Type B pancreatic cell (in vitro differentiated cells): ENCODE measurements around the gene STXBP4. TPM values are rescaled to one million over a fixed set of nuclear protein-coding genes. Genes with fewer than 3 reads are reported as not detected.

Experiments
- DNase-seq: peaks from one replicate; pipeline ENCODE4 v3.0.0; 2021; ENCODE audit warnings: mixed read lengths; ENCODE audit not compliant: unreplicated experiment; ENCODE audit errors: extremely low spot score
- H3K27ac Mint-ChIP-seq: 2 replicates; pipeline ENCODE4 v1.8.0; 2021; ENCODE audit warnings: mild to moderate bottlenecking, mixed read lengths
- H3K27me3 Mint-ChIP-seq: 2 replicates; pipeline ENCODE4 v1.8.0; 2021; ENCODE audit warnings: mixed read lengths
- H3K36me3 Mint-ChIP-seq: 2 replicates; pipeline ENCODE4 v1.8.0; 2021; ENCODE audit warnings: mixed read lengths
- H3K4me1 Mint-ChIP-seq: one replicate; pipeline ENCODE4 v1.8.0; 2021; ENCODE audit warnings: mixed read lengths; ENCODE audit not compliant: unreplicated experiment
- H3K4me3 Mint-ChIP-seq: 2 replicates; pipeline ENCODE4 v1.8.0; 2021; ENCODE audit warnings: mild to moderate bottlenecking, mixed read lengths
- H3K9me3 Mint-ChIP-seq: 2 replicates; pipeline ENCODE4 v1.8.0; 2021; ENCODE audit warnings: mixed read lengths
- total RNA-seq: library from RNA; stranded (reverse); gene quantifications from 2 replicates; pipeline ENCODE4 v1.2.1, GENCODE V29; 2021; ENCODE audit warnings: low replicate concordance
- TF ChIP-seq, protein P1 (sequence below): fragments of 200-600 bp; sonication (generic); conservative IDR thresholded peaks from 2 replicates; pipeline ENCODE4 v1.5.0; 2021; ENCODE audit warnings: antibody characterized with exemption, mild to moderate bottlenecking

STXBP4 gene
- total RNA-seq, 1 donor from 2014 or later: 23.7 TPM

GRCh38 chr17:54944796-54945195 is 23.8 kb upstream of the STXBP4 start:
- Mint-ChIP-seq H3K36me3 (peaks cover 18% of the 10 kb centered on the region), H3K4me1 (no peaks in the 10 kb centered on the region), H3K27me3 (no peaks in the 10 kb centered on the region), H3K4me3 (no peak overlapping the region), H3K27ac (no peak overlapping the region), H3K9me3 (no peaks in the 10 kb centered on the region)
- TF ChIP-seq, protein P1, sequence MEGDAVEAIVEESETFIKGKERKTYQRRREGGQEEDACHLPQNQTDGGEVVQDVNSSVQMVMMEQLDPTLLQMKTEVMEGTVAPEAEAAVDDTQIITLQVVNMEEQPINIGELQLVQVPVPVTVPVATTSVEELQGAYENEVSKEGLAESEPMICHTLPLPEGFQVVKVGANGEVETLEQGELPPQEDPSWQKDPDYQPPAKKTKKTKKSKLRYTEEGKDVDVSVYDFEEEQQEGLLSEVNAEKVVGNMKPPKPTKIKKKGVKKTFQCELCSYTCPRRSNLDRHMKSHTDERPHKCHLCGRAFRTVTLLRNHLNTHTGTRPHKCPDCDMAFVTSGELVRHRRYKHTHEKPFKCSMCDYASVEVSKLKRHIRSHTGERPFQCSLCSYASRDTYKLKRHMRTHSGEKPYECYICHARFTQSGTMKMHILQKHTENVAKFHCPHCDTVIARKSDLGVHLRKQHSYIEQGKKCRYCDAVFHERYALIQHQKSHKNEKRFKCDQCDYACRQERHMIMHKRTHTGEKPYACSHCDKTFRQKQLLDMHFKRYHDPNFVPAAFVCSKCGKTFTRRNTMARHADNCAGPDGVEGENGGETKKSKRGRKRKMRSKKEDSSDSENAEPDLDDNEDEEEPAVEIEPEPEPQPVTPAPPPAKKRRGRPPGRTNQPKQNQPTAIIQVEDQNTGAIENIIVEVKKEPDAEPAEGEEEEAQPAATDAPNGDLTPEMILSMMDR: no peak
- no peak for DNase-seq

GRCh38 chr17:54945231-54945630 is 23.3 kb upstream of the STXBP4 start:
- no peaks in the 10 kb centered on the region for H3K4me1 Mint-ChIP-seq
- H3K27ac Mint-ChIP-seq: no peak overlapping the region
- no peaks in the 10 kb centered on the region for H3K9me3 Mint-ChIP-seq
- peaks cover 18% of the 10 kb centered on the region for H3K36me3 Mint-ChIP-seq
- TF ChIP-seq, protein P1: no peak
- no peaks in the 10 kb centered on the region for H3K27me3 Mint-ChIP-seq
- no peak for DNase-seq
- no peak overlapping the region for H3K4me3 Mint-ChIP-seq

DNA sequence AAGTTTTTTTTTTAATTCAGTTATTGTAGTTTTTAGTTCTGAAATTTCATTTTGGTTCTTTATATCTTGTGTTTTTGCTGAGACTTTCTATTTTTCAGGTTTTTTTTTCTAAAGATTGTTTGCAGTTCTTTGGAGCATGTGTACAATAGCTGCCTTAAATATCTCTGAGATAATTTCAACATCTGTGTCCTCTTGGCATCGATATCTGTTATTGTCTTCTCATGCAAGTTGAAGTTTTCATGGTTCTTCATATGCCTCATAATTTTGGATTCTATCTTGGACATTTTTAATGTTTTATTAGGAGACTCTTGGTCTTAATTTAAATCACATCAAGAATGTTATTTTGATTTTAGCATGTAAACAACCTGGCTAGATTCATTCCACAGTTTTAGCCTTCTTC is 22.9 kb upstream of the STXBP4 start:
- no peak overlapping the region for H3K27ac Mint-ChIP-seq
- no peaks in the 10 kb centered on the region for H3K9me3 Mint-ChIP-seq
- no peaks in the 10 kb centered on the region for H3K27me3 Mint-ChIP-seq
- H3K4me1 Mint-ChIP-seq: no peaks in the 10 kb centered on the region
- no peak for DNase-seq
- TF ChIP-seq, protein P1: no peak
- no peak overlapping the region for H3K4me3 Mint-ChIP-seq
- H3K36me3 Mint-ChIP-seq: peaks cover 18% of the 10 kb centered on the region

DNA sequence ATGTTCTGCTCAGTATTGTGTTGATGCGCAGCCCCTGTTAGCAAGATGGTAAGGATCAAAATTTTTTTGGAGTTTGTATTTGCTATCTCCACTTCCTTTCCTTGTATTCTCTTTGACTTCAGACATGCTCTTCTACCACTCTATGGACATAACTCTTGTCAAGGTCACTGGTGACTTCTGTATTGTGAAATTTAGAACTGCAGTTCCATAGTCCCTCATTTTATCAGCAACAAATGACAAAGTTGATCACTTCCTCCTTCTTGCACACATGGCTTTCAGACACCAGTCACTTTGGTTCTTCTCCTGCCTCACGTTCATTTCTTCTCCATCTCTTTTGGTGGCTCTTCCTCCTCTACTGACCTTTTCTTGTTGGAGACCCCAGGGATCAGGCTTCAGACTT is 21.2 kb upstream of the STXBP4 start:
- peaks cover 23% of the 10 kb centered on the region for H3K36me3 Mint-ChIP-seq
- no peak overlapping the region for H3K4me3 Mint-ChIP-seq

DNA sequence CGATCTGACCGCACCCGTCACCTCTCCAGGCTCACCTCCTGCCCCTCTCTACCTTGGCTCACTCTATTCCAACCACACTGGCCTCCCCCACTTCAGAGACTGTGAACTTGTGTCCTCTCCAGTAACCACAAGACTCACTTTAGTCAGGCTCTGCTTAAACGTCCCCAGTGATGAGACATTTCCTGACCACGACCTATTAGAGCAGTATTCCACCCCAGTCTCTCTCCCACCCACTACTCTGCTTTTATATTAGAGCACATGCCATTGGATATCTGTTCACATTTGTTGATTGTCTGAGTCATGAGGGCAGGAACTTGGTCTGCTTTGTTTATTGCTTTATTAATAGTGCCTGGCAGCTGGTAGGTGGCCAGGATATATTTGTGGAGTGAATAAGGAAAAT is 20.2 kb upstream of the STXBP4 start:
- Mint-ChIP-seq H3K36me3 (peaks cover 22% of the 10 kb centered on the region), H3K9me3 (no peaks in the 10 kb centered on the region), H3K4me1 (no peaks in the 10 kb centered on the region), H3K27me3 (no peaks in the 10 kb centered on the region), H3K27ac (no peak overlapping the region), H3K4me3 (no peak overlapping the region)
- no peak for DNase-seq
- TF ChIP-seq, protein P1: no peak

More for the DNA sequence above, 21.2 kb upstream of the STXBP4 start:
- TF ChIP-seq, protein P1: no peak
- no peaks in the 10 kb centered on the region for H3K9me3 Mint-ChIP-seq
- no peaks in the 10 kb centered on the region for H3K27me3 Mint-ChIP-seq
- DNase-seq: no peak
- H3K27ac Mint-ChIP-seq: no peak overlapping the region
- no peaks in the 10 kb centered on the region for H3K4me1 Mint-ChIP-seq

DNA sequence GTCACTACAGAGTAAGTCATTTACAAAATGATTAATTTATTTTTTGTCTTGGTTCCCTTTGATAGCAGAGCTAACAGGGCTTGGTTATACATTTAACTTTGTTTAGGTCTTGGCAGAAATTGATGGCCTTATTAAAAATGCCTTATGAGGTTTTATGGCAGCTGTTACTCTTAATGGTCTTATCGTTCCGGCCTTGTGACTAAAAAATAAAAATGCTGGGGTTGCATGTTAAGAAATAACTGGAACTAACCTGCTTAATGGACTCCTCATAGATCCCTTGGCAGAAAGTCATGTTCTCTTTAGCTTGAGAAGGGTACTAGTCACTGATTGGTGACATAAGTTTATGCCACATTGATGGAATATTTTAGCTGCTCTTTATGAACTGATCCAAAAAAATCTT is 18.4 kb upstream of the STXBP4 start:
- no peak for DNase-seq
- Mint-ChIP-seq H3K27ac (no peak overlapping the region), H3K27me3 (no peaks in the 10 kb centered on the region), H3K9me3 (no peaks in the 10 kb centered on the region), H3K4me1 (no peaks in the 10 kb centered on the region), H3K4me3 (no peak overlapping the region), H3K36me3 (peaks cover 29% of the 10 kb centered on the region)
- TF ChIP-seq, protein P1: no peak
